Measurements from ENCODE around the gene VAC14. TPM values are rescaled to one million over a fixed set of nuclear protein-coding genes. Genes with fewer than 3 reads are reported as not detected.
"Not testable (repeated sequence)": the region's sequence is repeated elsewhere in the genome, so short reads cannot be mapped to it uniquely, and the experiment has no call there.

VAC14 gene
- 10 to 100 TPM; 22.1 to 26.5 TPM for total RNA-seq

- peaks cover 0 to 19% of the 10 kb centered on the region in 2 donors for H3K4me1 ChIP-seq
- H3K27ac ChIP-seq, result peak within 1 kb of the TSS; percentile 20 to 67
- peak within 1 kb of the TSS; percentile 92 to 96 for H3K4me3 ChIP-seq
- peak; percentile 95 for DNase-seq (ENCODE audit: low spot score)
- no peak for TF ChIP-seq CTCF (IDR thresholded peaks at IDR 0.05)
- peaks cover 8% of the 10 kb centered on the region for H3K36me3 ChIP-seq
- H3K27me3 ChIP-seq, result no peaks in the 10 kb centered on the region
- H3K9me3 ChIP-seq, result no peaks in the 10 kb centered on the region
These were observed at the start of gene VAC14 for GRCh38 chr16:70800781-70801480. Gene VAC14, minus strand, starts transcription at chr16:70801158. Its CDS starts 258 bp downstream, at chr16:70800900.

- not testable (repeated sequence) for H3K27ac ChIP-seq; H3K9me3 ChIP-seq; DNase-seq (ENCODE audit: low spot score); H3K4me1 ChIP-seq; H3K36me3 ChIP-seq; H3K4me3 ChIP-seq; H3K27me3 ChIP-seq
These were observed 22.6 kb upstream of the VAC14 start for GRCh38 chr16:70823498-70824118.

- DNase-seq (ENCODE audit: low spot score); H3K9me3 ChIP-seq; H3K36me3 ChIP-seq; H3K27ac ChIP-seq; H3K27me3 ChIP-seq; H3K4me3 ChIP-seq; H3K4me1 ChIP-seq: not testable (repeated sequence)
These were observed 21.8 kb upstream of the VAC14 start for GRCh38 chr16:70822734-70823133.

GRCh38 chr16:70818088-70818487 is 17.1 kb upstream of the VAC14 start:
- not testable (repeated sequence) for H3K4me3 ChIP-seq; H3K27me3 ChIP-seq; H3K4me1 ChIP-seq; H3K36me3 ChIP-seq; H3K9me3 ChIP-seq; H3K27ac ChIP-seq; DNase-seq (ENCODE audit: low spot score)

GRCh38 chr16:70809392-70810060 is 8.6 kb upstream of the VAC14 start:
- Histone ChIP-seq H3K27me3 (no peaks in the 10 kb centered on the region), H3K4me1 (no peaks in the 10 kb centered on the region), H3K9me3 (no peaks in the 10 kb centered on the region), H3K4me3 (no peak overlapping the region), H3K36me3 (no peaks in the 10 kb centered on the region), H3K27ac (no peak overlapping the region)
- TF ChIP-seq CTCF (IDR thresholded peaks at IDR 0.05), result no peak
- DNase-seq (ENCODE audit: low spot score), result no peak

- no peaks in the 10 kb centered on the region for H3K36me3 ChIP-seq
- no peak for TF ChIP-seq CTCF (IDR thresholded peaks at IDR 0.05)
- no peaks in the 10 kb centered on the region for H3K9me3 ChIP-seq
- H3K4me1 ChIP-seq, result no peaks in the 10 kb centered on the region
- H3K4me3 ChIP-seq, result no peak overlapping the region
- H3K27ac ChIP-seq, result no peak overlapping the region
- no peak for DNase-seq (ENCODE audit: low spot score)
- no peaks in the 10 kb centered on the region for H3K27me3 ChIP-seq
These were observed 7.4 kb upstream of the VAC14 start for GRCh38 chr16:70808371-70808770.

- Histone ChIP-seq H3K9me3 (no peaks in the 10 kb centered on the region), H3K27me3 (no peaks in the 10 kb centered on the region), H3K4me1 (no peaks in the 10 kb centered on the region), H3K36me3 (no peaks in the 10 kb centered on the region), H3K4me3 (no peak overlapping the region), H3K27ac (no peak overlapping the region)
- TF ChIP-seq CTCF (IDR thresholded peaks at IDR 0.05), result no peak
- no peak for DNase-seq (ENCODE audit: low spot score)
These were observed 4.8 kb upstream of the VAC14 start for GRCh38 chr16:70805787-70806186.

Measured in right atrium auricular region (tissue), 2 donors.